Fibroblast of peridontal ligament (primary cell): ENCODE data around the gene CDH4.

ENCODE experiments used
- DNase-seq: peaks from one replicate; pipeline ENCODE4 v3.0.0-alpha.2; 2010; ENCODE audit errors: extremely low read depth

CDH4 gene

DNA sequence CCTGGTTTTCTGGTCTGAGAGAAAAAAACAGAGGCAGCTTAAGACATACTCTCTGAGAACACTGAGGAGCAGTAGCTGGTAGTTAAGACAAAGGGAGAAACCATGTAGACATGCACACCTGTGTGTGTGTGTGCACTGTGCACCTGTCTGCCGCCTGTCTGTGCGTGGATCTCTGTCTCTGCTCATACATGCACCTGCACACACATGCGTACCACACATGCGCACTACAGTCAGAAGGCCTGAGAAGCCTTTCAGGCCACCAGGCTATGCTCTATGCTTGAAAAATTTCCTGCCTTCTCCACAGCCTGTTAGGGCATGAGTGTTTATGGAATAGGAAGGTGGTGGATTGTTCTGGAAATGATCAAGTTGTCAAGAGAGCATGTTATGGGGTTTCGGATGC is 103.5 kb downstream of the CDH4 start:
- DNase-seq, result no peak

GRCh38 chr20:61356196-61356595 is 104.1 kb downstream of the CDH4 start:
- no peak for DNase-seq

GRCh38 chr20:61357119-61357518 is 105.1 kb downstream of the CDH4 start:
- no peak for DNase-seq

DNA sequence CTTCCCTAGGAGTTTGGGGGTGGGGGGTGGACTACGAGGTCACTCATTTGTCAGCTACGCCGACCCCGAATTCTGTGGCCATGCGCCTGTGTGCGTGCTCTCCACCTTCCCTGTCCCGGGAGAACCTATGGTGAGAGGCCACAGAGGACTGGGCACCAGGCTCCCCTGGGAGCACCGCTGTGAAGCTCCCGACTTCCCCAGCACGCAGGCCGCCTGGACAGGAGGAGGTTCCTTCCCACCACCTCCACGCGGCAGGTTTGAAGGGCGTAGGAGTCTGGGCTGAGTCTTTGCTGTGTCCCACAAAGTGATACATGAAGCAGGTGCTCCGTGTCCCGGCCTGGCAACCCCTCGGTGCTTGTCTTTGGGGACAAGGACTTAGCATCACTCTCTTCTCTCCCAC is 107.2 kb downstream of the CDH4 start:
- no peak for DNase-seq

GRCh38 chr20:61360296-61360695 is 108.2 kb downstream of the CDH4 start:
- DNase-seq, result no peak

DNA sequence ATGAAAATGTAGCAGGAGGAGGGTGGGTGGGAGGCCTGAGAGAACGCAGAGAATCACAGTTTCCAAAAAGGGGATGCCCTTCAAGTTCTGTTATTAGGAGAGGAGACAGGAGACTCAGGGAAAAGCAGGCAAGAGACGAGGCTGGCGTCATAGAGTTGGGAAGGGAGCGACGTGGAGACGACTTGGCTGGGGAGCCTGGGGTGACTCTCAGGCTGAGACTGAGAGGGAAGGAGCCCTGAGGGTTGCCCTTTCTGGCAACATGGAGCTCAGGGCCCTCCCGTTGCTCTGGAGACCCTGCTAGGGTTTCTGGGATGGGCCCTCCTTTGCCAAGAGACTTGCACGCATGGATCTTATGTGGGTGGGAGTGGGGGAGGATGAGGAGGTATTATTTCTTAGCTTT is 108.9 kb downstream of the CDH4 start:
- no peak for DNase-seq

GRCh38 chr20:61361501-61361900 is 109.4 kb downstream of the CDH4 start:
- DNase-seq, result no peak

DNA sequence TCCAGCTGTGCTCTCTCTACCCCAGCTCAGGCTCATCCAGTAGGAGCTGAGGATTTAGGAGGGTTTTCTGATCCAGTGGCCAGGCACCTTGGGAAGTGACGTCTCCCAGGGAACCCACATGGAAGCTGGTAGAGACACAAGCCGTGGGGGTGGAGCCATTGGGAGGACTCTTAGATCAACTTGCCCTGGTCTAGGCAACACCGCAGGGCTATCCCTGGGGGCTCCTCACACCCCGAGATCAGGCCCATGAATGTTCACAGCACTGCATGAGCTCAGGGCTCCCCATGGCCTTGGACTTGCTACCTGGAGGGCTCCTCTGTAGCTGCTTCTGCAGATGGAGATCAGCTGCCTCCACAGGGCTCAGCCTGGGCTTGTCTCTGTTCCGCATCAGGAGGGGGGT is 112.1 kb downstream of the CDH4 start:
- DNase-seq, result no peak

DNA sequence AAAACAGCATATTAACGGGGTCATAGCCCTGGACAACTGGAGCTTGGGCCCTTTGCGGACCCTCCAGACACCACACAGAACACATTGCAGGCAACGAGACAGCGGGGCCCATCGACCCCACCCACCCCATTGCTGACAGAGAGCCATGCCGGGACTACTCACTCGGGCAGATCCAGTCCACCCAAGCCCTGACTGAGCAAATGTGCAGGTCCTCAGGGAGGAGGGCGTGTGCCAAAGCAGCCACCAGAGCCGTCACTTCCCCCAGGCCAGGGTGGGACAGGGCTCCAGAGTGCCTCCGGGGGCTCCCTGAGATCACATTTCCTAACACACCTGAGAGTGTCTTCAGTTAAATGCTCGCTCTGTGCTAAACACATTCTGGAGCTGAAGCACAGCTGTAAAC is 114.9 kb downstream of the CDH4 start:
- DNase-seq, result no peak

DNA sequence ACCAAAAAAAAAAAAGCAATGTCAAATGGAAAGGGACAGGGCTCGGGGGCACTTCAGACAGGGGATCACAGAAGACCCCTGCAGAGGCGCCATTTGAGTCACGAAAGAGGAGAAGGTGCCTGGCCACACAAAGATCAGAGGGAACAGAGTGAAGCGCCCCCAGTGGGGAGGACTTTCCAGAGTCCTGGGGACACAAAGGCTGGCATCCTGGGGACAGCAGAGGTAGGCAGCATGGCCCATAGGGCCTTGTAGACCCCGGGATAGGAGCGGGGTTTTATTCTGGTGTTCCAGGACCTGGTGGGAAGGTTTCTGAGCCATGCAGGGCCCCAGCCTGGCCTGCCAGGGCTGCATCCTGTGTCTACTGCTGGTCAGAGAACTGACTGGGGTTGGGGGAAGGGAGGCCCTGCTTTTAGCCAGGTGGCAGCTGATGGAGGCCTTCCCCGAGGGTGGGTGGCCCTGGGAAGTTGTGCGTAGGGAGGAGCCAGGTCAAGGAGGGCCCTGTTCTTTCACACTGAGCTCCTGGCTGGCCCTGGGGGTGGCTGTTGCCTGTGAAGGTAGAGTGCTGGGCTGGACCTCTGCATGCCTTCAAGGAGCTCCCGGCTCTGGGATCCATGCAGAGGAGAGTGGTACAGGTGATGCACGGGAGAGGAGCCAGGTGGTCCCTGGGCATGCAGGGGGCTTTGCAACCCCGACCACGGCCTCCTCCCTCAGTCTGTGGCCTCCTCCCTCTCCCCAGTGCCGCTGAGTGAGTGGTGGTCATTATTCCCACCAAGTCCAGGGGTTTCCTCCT is 117.9 kb downstream of the CDH4 start:
- no peak for DNase-seq

GRCh38 chr20:61370841-61371303 is 118.8 kb downstream of the CDH4 start:
- no peak for DNase-seq

GRCh38 chr20:61371501-61372136 is 119.6 kb downstream of the CDH4 start:
- no peak for DNase-seq

DNA sequence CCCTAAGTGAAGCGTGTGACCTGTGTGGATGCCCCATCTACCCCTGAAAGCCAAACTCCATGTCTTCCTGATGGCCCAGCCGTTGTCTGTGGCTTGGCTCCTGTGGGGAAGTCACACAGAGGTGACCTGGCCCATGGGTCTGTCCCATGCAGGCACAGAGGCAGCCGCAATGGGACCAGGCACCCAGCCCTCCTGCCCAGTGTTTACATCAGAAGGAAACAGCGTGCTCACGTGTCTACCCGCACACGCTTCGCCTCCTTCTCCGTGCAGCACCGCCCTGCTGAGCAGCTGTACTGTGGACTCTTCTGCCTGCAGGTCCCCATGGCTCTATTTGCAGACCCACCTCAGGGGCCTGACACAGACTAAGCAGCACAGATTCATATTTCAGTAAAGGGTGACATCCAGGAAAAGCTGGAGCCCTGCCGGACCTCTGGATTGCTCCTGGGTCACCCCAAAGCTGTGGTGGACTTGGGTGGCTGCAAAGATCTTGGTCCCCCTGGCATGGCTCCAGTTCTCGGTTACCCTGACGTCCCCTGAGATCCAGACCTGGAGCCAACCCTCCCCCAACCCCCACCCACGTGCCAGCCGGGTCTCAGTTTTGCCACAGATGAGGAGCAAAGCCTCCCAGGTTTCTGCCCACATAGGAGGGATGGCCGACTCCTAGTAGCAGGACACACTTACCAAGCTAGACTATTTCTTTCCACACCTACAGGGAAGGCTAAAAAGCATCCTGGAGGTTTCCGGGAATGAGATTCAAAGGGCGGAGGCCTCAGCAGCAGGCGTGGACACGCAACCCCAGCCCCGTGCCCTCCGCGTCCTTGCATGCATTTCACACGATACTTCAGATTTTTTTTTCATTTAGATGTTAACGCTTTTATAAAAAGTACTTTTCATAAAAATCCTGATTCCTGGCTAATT is 120.3 kb downstream of the CDH4 start:
- DNase-seq, result no peak

DNA sequence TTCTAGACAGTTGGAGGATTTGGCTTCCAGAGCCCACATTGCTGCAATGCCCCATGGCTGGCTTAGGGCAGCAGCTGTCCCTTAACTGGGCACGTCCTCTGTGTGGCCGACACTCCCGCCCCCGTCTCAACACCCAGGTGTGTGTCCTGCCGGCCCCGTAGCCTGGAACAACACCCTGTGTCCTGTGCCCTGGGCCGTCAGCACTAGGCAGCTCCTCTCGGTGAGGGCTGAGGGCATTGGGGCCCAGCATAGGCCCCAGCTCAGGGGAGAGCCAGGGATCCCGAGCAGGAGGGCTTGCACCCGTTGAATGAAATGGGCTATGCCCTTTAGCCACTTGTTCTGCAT is 121.0 kb downstream of the CDH4 start:
- DNase-seq, result no peak

GRCh38 chr20:61373956-61374545 is 122.0 kb downstream of the CDH4 start:
- DNase-seq, result no peak

- no peak for DNase-seq
Observed at GRCh38 chr20:61376541-61377240, 124.6 kb downstream of the CDH4 start.

DNA sequence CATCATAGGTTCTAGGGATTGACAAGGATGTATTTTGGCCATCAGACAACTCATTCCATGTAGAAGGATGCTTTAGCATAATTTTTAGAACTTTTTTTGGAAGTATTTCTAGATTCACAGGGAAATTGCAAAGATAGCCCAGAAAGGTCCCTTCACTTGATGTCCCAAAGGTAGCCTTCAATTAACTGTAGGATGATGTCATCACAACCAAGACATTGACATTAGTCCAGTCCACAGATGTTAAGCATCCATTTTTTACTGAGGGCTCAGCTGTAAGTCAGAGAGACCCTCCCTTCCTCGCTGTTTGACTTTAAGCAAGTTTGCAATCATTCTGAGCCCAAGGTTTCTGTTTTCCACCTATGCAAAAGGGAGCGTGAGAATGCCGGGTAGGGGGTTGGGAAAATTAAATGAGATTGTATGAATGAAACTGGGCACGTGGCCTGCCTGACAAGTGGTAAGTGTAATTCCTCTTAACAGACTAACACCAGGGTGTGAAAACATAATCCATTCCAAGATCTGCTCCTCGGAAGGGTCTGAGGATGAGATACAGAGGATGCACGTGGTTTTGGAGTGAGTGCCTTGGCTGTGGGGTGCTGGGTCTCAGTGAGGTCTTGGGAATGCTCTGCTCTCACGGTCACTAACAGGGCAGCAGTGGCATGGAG is 126.8 kb downstream of the CDH4 start:
- DNase-seq, result no peak

DNA sequence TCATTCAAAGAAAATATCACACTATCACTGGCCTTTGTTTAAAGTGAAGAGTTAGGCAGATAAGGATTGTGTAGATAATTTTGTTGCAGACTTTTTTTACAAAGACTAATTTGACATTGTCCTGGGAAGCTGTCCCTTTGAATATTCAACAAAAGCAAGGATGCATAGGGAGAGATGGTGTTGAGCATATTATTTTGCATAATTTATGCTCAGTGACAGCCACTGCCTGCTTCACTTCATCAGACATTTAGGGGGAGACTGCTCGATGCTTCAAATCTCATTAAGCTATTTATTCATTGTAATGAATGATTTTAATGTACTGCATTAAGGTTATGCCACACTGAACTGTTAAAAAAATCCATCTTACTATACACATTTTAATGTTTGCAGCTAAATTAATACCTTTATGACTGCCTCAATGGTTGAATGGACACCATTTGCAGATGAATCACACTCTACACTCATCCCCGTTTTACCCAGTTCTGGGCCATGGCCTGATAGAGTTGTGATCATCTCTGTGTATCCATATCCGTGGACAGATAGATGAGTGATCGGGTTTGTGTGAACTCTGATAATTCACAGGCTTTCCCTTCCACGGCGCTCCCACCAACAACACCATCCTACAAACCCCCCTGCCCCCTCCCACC is 128.0 kb downstream of the CDH4 start:
- DNase-seq, result no peak

- DNase-seq, result no peak
Observed at GRCh38 chr20:61380545-61380915, 128.5 kb downstream of the CDH4 start.

GRCh38 chr20:61382194-61382593 is 130.1 kb downstream of the CDH4 start:
- no peak for DNase-seq

GRCh38 chr20:61385296-61385695 is 133.2 kb downstream of the CDH4 start:
- DNase-seq, result no peak
